Endothelial cell of umbilical vein (primary cell): Measurements from ENCODE around the gene FYB2. TPM values are rescaled to one million over a fixed set of nuclear protein-coding genes. Genes with fewer than 3 reads are reported as not detected.

Experiments
- BruUV-seq: library from RNA; stranded (reverse); fragments of 400-500 nt; replicated peaks from 2 replicates; lab custom pipeline; 2021; lab: Mats Ljungman, UMichigan
- CTCF ChIA-PET: fragments of 300-600, 350-600 bp; sonication (Branson Sonifier 250); formaldehyde crosslinking; loops from one replicate; lab custom pipeline; 2021; ENCODE audit warnings: antibody characterized with exemption, inconsistent platforms; lab: Charles Lee
- POLR2A ChIA-PET: fragments of 300-600, 350-600 bp; sonication (Branson Sonifier 250); formaldehyde crosslinking; loops from one replicate; lab custom pipeline; 2021; ENCODE audit warnings: antibody characterized with exemption, inconsistent platforms; lab: Charles Lee
- DNase-seq: peaks from one replicate; pipeline ENCODE4 v3.0.0-alpha.2; 2011; ENCODE audit warnings: low read depth, low spot score
- FAIRE-seq: peaks from 2 replicates; lab custom pipeline; 2011; peaks lifted over from hg19 to GRCh38; lab: Jason Lieb, UNC
- H2AFZ ChIP-seq: 2 replicates; pipeline ENCODE4 v1.6.0; 2012; ENCODE audit warnings: low read depth, low read length, control low read depth, inconsistent platforms
- H3K27ac ChIP-seq: 2 replicates; pipeline ENCODE4 v1.5.1; 2011; ENCODE audit warnings: low read depth, mild to moderate bottlenecking, control low read depth, low read length, moderate library complexity; ENCODE audit not compliant: insufficient read depth
- H3K27me3 ChIP-seq, 2 experiments: 2 replicates each; pipeline versions ENCODE4 v1.6.0 to v1.6.1; 2011; ENCODE audit warnings: low read length in 2 of 2, mixed read lengths in 1 of 2; ENCODE audit not compliant: control insufficient read depth in 2 of 2, insufficient read depth in 2 of 2
- H3K36me3 ChIP-seq, 2 experiments: 2 replicates in 1 of 2; 3 replicates in 1 of 2; pipeline ENCODE4 v1.5.1; 2011; ENCODE audit warnings: low read length in 2 of 2, mild to moderate bottlenecking in 1 of 2, moderate library complexity in 1 of 2; ENCODE audit not compliant: control insufficient read depth in 2 of 2, insufficient read depth in 2 of 2; ENCODE audit errors: extremely low read depth in 1 of 2
- H3K4me1 ChIP-seq: 3 replicates; pipeline ENCODE4 v1.5.1; 2011; ENCODE audit warnings: mild to moderate bottlenecking, low read length; ENCODE audit not compliant: control insufficient read depth, insufficient read depth; ENCODE audit errors: extremely low read depth
- H3K4me2 ChIP-seq: 2 replicates; pipeline ENCODE4 v1.6.1; 2011; ENCODE audit warnings: low read length, control low read depth, mixed read lengths; ENCODE audit not compliant: insufficient read depth
- H3K4me3 ChIP-seq, 3 experiments: fragments of 200-600 bp in 1 of 3; sonication (generic), shearing (Covaris generic) in 1 of 3; replicated peaks in 1 of 3; 2 replicates each; pipeline ENCODE4 v1.5.1; 2011 to 2016; ENCODE audit warnings: control low read depth in 3 of 3, low read length in 3 of 3, mild to moderate bottlenecking in 2 of 3, inconsistent platforms in 1 of 3, low read depth in 1 of 3, moderate library complexity in 1 of 3; ENCODE audit not compliant: insufficient read depth in 1 of 3
- H3K79me2 ChIP-seq: 2 replicates; pipeline ENCODE4 v1.6.0; 2012; ENCODE audit warnings: low read length, inconsistent platforms; ENCODE audit not compliant: control insufficient read depth, insufficient read depth
- H3K9ac ChIP-seq: replicated peaks from 2 replicates; pipeline ENCODE3; 2011; ENCODE audit warnings: low read length, control low read depth; ENCODE audit not compliant: insufficient read depth; ENCODE audit errors: extremely low read depth
- H3K9me1 ChIP-seq: replicated peaks from 3 replicates; pipeline ENCODE4 v1.6.0; 2011; ENCODE audit warnings: mild to moderate bottlenecking, low read length; ENCODE audit not compliant: control insufficient read depth, insufficient read depth; ENCODE audit errors: extremely low read depth
- H3K9me3 ChIP-seq: replicated peaks from 2 replicates; pipeline ENCODE4 v1.5.1; 2012; ENCODE audit warnings: low read length, inconsistent platforms; ENCODE audit not compliant: control insufficient read depth, insufficient read depth
- H4K20me1 ChIP-seq: replicated peaks from 2 replicates; pipeline ENCODE3; 2011; ENCODE audit warnings: mild to moderate bottlenecking, low read length; ENCODE audit not compliant: control insufficient read depth, insufficient read depth; ENCODE audit errors: extremely low read depth
- EZH2 ChIP-seq: IDR thresholded peaks from 2 replicates; pipeline ENCODE4 v1.6.1; 2012; ENCODE audit warnings: borderline replicate concordance, low read depth, mild to moderate bottlenecking, moderate library complexity, low read length, inconsistent platforms; ENCODE audit not compliant: severe bottlenecking
- GATA2 ChIP-seq: IDR thresholded peaks from 2 replicates; pipeline ENCODE4 v1.7.0; 2011; ENCODE audit warnings: low read depth, mild to moderate bottlenecking, moderate library complexity, mixed read lengths, low read length; ENCODE audit not compliant: insufficient read length, insufficient read depth
- JUN ChIP-seq: IDR thresholded peaks from 2 replicates; pipeline ENCODE4 v1.6.1; 2011; ENCODE audit warnings: borderline replicate concordance, low read depth; ENCODE audit not compliant: insufficient read length, insufficient read depth
- MYC ChIP-seq: IDR thresholded peaks from one replicate; pipeline ENCODE4 v1.6.1; 2011; ENCODE audit warnings: mild to moderate bottlenecking, low read depth, low read length
- POLR2AphosphoS5 ChIP-seq: IDR thresholded peaks from 2 replicates; pipeline ENCODE4 v1.6.1; 2012; ENCODE audit warnings: low read depth, mild to moderate bottlenecking, control low read depth, low read length, moderate library complexity; ENCODE audit not compliant: insufficient read depth
- dilution Hi-C: fragments of 300-500 bp; cut with MboI; formaldehyde crosslinking; loops from one replicate; pipeline ENCODE4 v1.15.0; 2019; ENCODE audit warnings: low sequenced_read_pairs; ENCODE audit not compliant: extremely low pct_ligation_motif_present
- intact Hi-C: fragments of 100-400 bp; cut with micrococcal nuclease; formaldehyde crosslinking; loops from one replicate; pipeline ENCODE4 v1.10.0; 2022
- polyA plus RNA-seq, 4 experiments: library from polyadenylated mRNA; depleted of rRNA in 3 of 4; stranded (reverse) in 3 of 4; unstranded in 1 of 4; fragments of >200 nt; gene quantifications; 2 replicates each; pipeline versions ENCODE4 v1.2.1 to v1.2.3, GENCODE V29; 2011 to 2012; ENCODE audit warnings: missing spikeins in 1 of 4
- total RNA-seq: library from RNA; stranded (reverse); gene quantifications from 2 replicates; pipeline ENCODE4 v1.2.3, GENCODE V29; 2021
- TF ChIP-seq, protein P1 (sequence below), 2 donors: IDR thresholded peaks; 1 replicate in 1 of 2; 2 replicates in 1 of 2; pipeline ENCODE4 v1.5.1; 2011; ENCODE audit warnings: low read length in 2 of 2, mild to moderate bottlenecking in 2 of 2, moderate library complexity in 2 of 2, control low read depth in 1 of 2, inconsistent platforms in 1 of 2, low read depth in 1 of 2; ENCODE audit not compliant: insufficient read depth in 1 of 2; ENCODE audit errors: extremely low read depth in 1 of 2
- TF ChIP-seq, protein P2 (sequence below): IDR thresholded peaks from 2 replicates; pipeline ENCODE4 v1.6.1; 2011; ENCODE audit not compliant: insufficient read depth, insufficient read length

Gene FYB2
- total and polyA plus RNA-seq, 2 donors (not counting 3 experiments of a cell fraction or from before 2014, with no cell fraction given): not detected

DNA sequence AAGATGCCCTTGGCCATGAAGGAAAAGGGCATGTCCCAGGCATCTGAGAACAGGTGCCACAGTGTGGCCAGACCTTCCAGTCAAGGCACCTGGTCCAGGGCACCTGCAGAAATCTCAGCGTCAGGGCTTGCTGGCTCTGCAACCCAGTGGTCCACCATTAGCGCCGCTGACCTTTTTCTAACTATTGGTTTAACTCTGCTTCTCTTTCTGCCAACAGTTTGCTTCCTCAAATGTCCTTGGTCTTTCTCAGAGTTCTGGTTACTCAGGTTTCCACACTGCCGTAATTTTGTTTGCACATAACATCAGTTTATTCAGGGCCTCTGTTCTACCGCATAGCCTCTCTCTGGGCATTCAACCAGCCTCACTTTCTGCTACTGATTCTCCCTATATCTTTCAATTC, 16.5 kb upstream of the FYB2 start:
- no peak overlapping the region for H3K4me3 ChIP-seq
- DNase-seq: no peak
- no peaks in the 10 kb centered on the region for H4K20me1 ChIP-seq
- no peak overlapping the region for H2AFZ ChIP-seq
- no peak for FAIRE-seq
- intact Hi-C loops (loop anchor here (10.0 kb wide), 1 partner anchor 1679 kb away; no protein-coding TSS in a partner anchor), dilution Hi-C loops (no loop called here)
- no peaks in the 10 kb centered on the region for H3K36me3 ChIP-seq
- H3K27ac ChIP-seq: no peak overlapping the region
- H3K27me3 ChIP-seq: no peaks in the 10 kb centered on the region
- POLR2A ChIA-PET: no interaction called here
- H3K9ac ChIP-seq: no peak overlapping the region
- no peaks in the 10 kb centered on the region for H3K9me3 ChIP-seq
- H3K4me2 ChIP-seq: no peak overlapping the region
- H3K4me1 ChIP-seq: peaks cover 9% of the 10 kb centered on the region
- CTCF ChIA-PET: no interaction called here
- TF ChIP-seq GATA2: no peak
- TF ChIP-seq, protein P1, sequence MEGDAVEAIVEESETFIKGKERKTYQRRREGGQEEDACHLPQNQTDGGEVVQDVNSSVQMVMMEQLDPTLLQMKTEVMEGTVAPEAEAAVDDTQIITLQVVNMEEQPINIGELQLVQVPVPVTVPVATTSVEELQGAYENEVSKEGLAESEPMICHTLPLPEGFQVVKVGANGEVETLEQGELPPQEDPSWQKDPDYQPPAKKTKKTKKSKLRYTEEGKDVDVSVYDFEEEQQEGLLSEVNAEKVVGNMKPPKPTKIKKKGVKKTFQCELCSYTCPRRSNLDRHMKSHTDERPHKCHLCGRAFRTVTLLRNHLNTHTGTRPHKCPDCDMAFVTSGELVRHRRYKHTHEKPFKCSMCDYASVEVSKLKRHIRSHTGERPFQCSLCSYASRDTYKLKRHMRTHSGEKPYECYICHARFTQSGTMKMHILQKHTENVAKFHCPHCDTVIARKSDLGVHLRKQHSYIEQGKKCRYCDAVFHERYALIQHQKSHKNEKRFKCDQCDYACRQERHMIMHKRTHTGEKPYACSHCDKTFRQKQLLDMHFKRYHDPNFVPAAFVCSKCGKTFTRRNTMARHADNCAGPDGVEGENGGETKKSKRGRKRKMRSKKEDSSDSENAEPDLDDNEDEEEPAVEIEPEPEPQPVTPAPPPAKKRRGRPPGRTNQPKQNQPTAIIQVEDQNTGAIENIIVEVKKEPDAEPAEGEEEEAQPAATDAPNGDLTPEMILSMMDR (IDR thresholded peaks at IDR 0.05; ENCODE audit: extremely low read depth in 1 of 2, insufficient read depth in 1 of 2, low read depth in 1 of 2, low read length in 2 of 2): no peak
- TF ChIP-seq JUN: no peak
- no peak for TF ChIP-seq POLR2AphosphoS5
- TF ChIP-seq EZH2: no peak
- TF ChIP-seq MYC: no peak
- TF ChIP-seq, protein P2, sequence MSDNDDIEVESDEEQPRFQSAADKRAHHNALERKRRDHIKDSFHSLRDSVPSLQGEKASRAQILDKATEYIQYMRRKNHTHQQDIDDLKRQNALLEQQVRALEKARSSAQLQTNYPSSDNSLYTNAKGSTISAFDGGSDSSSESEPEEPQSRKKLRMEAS: no peak
- no peaks in the 10 kb centered on the region for H3K9me1 ChIP-seq
- no TSS peak for BruUV-seq
- H3K79me2 ChIP-seq: no peaks in the 10 kb centered on the region
